Osteocyte (in vitro differentiated cells): Measurements from ENCODE around the gene KIAA1755. TPM values are rescaled to one million over a fixed set of nuclear protein-coding genes. Genes with fewer than 3 reads are reported as not detected.

Experiments
- DNase-seq: peaks from one replicate; pipeline ENCODE4 v3.0.0; 2021; ENCODE audit warnings: mixed read lengths; ENCODE audit not compliant: unreplicated experiment; ENCODE audit errors: extremely low spot score
- H3K27ac Mint-ChIP-seq: one replicate; pipeline ENCODE4 v1.8.0; 2021; ENCODE audit warnings: mild to moderate bottlenecking, mixed read lengths; ENCODE audit not compliant: unreplicated experiment
- H3K27me3 Mint-ChIP-seq: one replicate; pipeline ENCODE4 v1.8.0; 2021; ENCODE audit warnings: mixed read lengths; ENCODE audit not compliant: unreplicated experiment
- H3K36me3 Mint-ChIP-seq: one replicate; pipeline ENCODE4 v1.8.0; 2021; ENCODE audit warnings: mixed read lengths; ENCODE audit not compliant: unreplicated experiment
- H3K4me1 Mint-ChIP-seq: one replicate; pipeline ENCODE4 v1.8.0; 2021; ENCODE audit warnings: mixed read lengths; ENCODE audit not compliant: unreplicated experiment
- H3K4me3 Mint-ChIP-seq: one replicate; pipeline ENCODE4 v1.8.0; 2021; ENCODE audit warnings: mild to moderate bottlenecking, moderate library complexity, mixed read lengths; ENCODE audit not compliant: unreplicated experiment
- H3K9me3 Mint-ChIP-seq: one replicate; pipeline ENCODE4 v1.8.0; 2021; ENCODE audit warnings: mixed read lengths; ENCODE audit not compliant: unreplicated experiment
- total RNA-seq: library from RNA; stranded (reverse); gene quantifications from 2 replicates; pipeline ENCODE4 v1.2.1, GENCODE V29; 2021
- TF ChIP-seq, protein P1 (sequence below): fragments of 200-600 bp; sonication (generic); IDR thresholded peaks from 2 replicates; pipeline ENCODE4 v1.5.0; 2021; ENCODE audit warnings: antibody characterized with exemption, mild to moderate bottlenecking, moderate library complexity

Gene KIAA1755
- total RNA-seq, 1 donor from 2014 or later: 50.2 TPM

DNA sequence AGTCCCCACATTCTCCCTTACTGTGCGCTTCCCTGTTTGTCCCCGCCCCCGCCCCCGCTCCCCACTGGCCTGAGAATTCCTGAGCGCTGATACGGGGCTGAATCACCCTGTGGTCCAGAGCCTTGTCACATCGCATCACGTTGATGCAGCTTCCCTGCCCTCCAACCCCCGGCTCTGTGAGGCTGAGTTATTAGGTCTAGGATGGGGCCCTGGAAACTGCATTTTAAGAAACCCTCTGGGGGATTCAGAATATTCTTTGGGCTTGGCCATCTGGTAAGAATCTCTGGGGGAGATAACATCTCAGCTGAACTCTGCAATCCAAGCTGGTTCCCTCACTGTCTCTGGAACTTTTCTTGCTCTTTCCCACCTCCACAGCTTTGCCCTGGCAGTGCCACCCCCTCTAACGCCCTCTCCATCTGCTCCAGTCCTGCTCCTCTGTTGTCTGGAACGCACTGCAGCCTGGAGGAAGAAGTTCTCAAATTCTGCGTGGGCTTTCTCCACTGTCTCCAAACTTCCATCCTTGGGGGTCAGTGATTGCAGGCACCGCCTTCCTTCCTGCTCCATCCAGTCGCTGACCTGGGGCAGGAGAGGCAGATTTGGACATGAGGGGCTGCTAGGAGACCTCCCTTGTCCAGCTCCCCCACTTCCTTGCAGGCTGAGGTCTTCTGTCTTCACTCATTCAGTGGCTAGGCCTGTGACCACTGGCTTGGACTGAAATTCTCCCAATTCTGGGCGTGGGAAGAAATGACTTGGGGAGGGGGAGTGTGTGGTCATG, 42.6 kb downstream of the KIAA1755 start:
- Mint-ChIP-seq H3K36me3 (peaks cover 2% of the 10 kb centered on the region), H3K27me3 (no peaks in the 10 kb centered on the region), H3K27ac (peak overlapping the region; percentile 71), H3K4me1 (peaks cover 31% of the 10 kb centered on the region), H3K9me3 (no peaks in the 10 kb centered on the region), H3K4me3 (no peak overlapping the region)
- DNase-seq: no peak
- TF ChIP-seq, protein P1, sequence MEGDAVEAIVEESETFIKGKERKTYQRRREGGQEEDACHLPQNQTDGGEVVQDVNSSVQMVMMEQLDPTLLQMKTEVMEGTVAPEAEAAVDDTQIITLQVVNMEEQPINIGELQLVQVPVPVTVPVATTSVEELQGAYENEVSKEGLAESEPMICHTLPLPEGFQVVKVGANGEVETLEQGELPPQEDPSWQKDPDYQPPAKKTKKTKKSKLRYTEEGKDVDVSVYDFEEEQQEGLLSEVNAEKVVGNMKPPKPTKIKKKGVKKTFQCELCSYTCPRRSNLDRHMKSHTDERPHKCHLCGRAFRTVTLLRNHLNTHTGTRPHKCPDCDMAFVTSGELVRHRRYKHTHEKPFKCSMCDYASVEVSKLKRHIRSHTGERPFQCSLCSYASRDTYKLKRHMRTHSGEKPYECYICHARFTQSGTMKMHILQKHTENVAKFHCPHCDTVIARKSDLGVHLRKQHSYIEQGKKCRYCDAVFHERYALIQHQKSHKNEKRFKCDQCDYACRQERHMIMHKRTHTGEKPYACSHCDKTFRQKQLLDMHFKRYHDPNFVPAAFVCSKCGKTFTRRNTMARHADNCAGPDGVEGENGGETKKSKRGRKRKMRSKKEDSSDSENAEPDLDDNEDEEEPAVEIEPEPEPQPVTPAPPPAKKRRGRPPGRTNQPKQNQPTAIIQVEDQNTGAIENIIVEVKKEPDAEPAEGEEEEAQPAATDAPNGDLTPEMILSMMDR: no peak

DNA sequence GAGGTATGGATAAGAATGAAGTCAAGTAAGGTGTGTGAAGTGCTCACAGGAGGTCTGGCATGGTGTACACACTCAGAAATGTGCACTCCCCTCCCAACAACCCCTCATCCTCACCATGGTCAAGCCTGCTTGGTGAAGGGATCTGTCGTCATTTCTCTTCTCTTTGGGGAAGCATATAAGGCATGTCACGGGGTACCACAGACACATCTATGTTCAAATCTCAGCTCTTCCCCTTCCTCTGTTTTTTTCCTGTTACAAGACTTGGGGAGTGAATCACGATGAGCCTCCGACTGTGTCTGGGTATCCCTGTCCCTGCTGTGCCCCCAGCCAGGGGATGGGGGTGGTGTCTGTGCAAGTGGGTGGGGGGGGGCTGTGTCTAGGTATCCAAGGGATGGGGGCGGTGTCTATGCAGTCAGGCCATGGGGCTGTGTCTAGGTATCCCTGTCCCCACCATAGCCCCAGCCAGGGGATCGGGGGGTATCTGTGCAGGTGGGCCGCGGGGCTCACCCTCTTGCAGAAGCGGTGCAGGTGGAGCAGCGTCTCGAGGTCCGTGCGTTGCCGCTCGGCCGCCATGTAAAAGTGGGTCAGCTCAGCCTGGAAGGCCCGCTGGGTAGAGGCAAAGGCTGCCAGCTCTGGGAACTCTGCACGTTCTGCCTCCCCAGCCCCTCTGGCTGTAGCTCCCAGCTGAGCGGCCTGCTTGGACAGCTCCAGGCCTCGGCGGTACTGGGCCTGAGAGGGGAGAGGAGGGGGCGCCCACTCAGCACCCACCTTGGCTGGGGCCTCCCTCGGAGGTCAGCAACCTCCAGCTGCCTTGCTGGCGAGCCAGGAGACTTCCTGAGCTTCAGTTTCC, 43.6 kb downstream of the KIAA1755 start:
- DNase-seq: no peak
- H3K36me3 Mint-ChIP-seq: peaks cover 2% of the 10 kb centered on the region
- no peaks in the 10 kb centered on the region for H3K27me3 Mint-ChIP-seq
- no peak overlapping the region for H3K4me3 Mint-ChIP-seq
- no peaks in the 10 kb centered on the region for H3K9me3 Mint-ChIP-seq
- peak overlapping the region; percentile 71 for H3K27ac Mint-ChIP-seq
- peaks cover 28% of the 10 kb centered on the region for H3K4me1 Mint-ChIP-seq
- TF ChIP-seq, protein P1: no peak

DNA sequence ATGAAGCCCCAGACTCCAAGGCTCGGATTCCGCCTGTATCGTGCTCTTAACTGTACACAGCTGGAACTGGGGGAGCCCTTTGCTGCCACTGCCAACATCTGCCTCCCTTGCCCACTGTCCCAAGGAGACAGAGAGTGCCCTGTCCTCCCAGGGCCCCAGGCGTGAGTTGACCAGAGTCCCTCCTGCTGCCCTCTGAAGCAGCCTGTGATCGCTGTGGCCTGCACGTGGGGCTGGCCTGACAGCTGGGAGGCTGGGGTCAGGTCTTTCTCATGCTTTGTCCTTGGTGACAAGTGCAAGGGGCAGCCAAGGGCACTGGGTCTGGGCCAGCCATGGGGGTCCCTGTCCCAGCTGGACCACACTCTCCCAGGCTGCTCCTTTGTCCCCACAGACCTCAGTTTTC, 44.3 kb downstream of the KIAA1755 start:
- Mint-ChIP-seq H3K9me3 (no peaks in the 10 kb centered on the region), H3K27me3 (no peaks in the 10 kb centered on the region), H3K4me1 (peaks cover 27% of the 10 kb centered on the region), H3K4me3 (no peak overlapping the region), H3K36me3 (peaks cover 2% of the 10 kb centered on the region), H3K27ac (peak overlapping the region; percentile 47)
- DNase-seq: no peak
- TF ChIP-seq, protein P1: no peak

DNA sequence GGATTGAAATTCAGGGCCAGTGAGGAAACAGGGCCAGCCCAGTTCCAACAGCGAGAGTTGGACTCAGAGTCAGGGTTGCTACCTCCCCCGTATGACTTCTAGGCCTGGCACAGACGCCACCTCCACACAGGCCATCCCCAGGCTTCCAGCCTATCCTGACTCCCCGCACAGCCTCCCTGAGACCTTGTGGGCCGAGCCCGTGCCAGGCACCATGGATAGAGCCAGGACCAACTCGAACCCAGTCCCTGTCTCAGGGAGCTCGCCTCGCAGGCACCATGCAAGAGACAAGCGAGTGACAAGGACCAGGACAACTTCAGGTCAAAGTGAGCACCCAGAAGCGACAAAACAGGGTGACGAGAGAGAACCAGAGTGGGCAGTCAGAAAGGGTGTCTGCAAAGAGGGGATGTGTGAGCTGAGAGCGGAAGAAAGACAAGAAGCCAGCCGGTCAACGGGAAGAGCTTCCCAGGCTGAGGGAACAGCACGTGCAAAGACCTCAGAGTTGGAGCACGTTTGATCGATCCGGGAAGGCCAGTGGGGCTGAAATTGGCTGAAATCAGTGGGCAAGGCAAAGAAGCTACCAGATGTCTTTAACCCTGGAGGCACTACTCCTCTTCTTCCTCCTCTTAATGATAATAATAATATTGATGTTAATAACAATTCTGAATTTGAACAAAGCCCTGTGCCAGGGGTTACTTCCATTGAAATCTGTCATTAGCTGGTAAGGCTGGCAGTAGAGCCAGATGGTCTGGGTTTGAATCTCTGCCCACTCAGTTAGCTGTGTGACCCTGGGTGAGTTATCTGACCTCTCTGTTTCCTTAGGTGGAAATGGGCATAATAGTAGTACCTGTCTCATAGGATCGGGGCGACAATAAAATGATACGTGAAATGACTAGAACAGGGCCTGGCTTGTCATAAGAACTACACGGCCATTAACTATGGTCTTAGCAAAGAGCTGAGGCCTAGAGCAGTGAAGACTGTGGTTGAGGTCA, 45.0 kb downstream of the KIAA1755 start:
- no peak overlapping the region for H3K27ac Mint-ChIP-seq
- TF ChIP-seq, protein P1: no peak
- no peak for DNase-seq
- peaks cover 2% of the 10 kb centered on the region for H3K36me3 Mint-ChIP-seq
- H3K9me3 Mint-ChIP-seq: no peaks in the 10 kb centered on the region
- peaks cover 20% of the 10 kb centered on the region for H3K4me1 Mint-ChIP-seq
- H3K27me3 Mint-ChIP-seq: no peaks in the 10 kb centered on the region
- H3K4me3 Mint-ChIP-seq: no peak overlapping the region
